H1 (cell line): ENCODE data around the gene DGKI. TPM values are rescaled to one million over a fixed set of nuclear protein-coding genes. Genes with fewer than 3 reads are reported as not detected.

Experiments used
- CTCF ChIA-PET: fragments of 300-600 bp; sonication (Branson Sonifier 250); formaldehyde crosslinking; loops from one replicate; lab custom pipeline; 2021; ENCODE audit not compliant: partially characterized antibody; lab: Charles Lee
- POLR2A ChIA-PET: fragments of 300-600 bp; sonication (Branson Sonifier 250); formaldehyde crosslinking; loops from one replicate; lab custom pipeline; 2021; ENCODE audit warnings: inconsistent platforms; ENCODE audit not compliant: partially characterized antibody; lab: Charles Lee
- DNase-seq, 2 experiments: peaks; one replicate each; pipeline versions ENCODE4 v3.0.0 to v3.0.0-alpha.2; 2010 to 2022; ENCODE audit warnings: low spot score in 2 of 2, low read depth in 1 of 2, mixed read lengths in 1 of 2
- FAIRE-seq: peaks from 2 replicates; lab custom pipeline; 2011; peaks lifted over from hg19 to GRCh38; lab: Jason Lieb, UNC
- H2AFZ ChIP-seq: 2 replicates; pipeline ENCODE4 v1.8.1; 2012; ENCODE audit warnings: low read length, inconsistent platforms
- H2AK5ac ChIP-seq: 2 replicates; pipeline ENCODE4 v1.6.1; 2013; ENCODE audit warnings: low read depth, low read length
- H2BK120ac ChIP-seq: replicated peaks from 2 replicates; pipeline ENCODE3; 2013; ENCODE audit warnings: low read depth, low read length, inconsistent platforms
- H2BK12ac ChIP-seq: 2 replicates; pipeline ENCODE4 v1.6.1; 2013; ENCODE audit warnings: low read depth, low read length
- H2BK15ac ChIP-seq: 2 replicates; pipeline ENCODE4 v1.6.1; 2013; ENCODE audit warnings: low read length
- H2BK20ac ChIP-seq: 2 replicates; pipeline ENCODE4 v1.6.1; 2013; ENCODE audit warnings: low read length
- H2BK5ac ChIP-seq: 2 replicates; pipeline ENCODE4 v1.6.1; 2013; ENCODE audit warnings: low read depth, low read length
- H3K14ac ChIP-seq: 2 replicates; pipeline ENCODE4 v1.6.1; 2013; ENCODE audit warnings: inconsistent platforms; ENCODE audit not compliant: insufficient read length
- H3K18ac ChIP-seq: 2 replicates; pipeline ENCODE4 v1.6.1; 2013; ENCODE audit warnings: low read length; ENCODE audit errors: extremely low read depth
- H3K23ac ChIP-seq: 2 replicates; pipeline ENCODE4 v1.6.1; 2013; ENCODE audit warnings: inconsistent platforms; ENCODE audit not compliant: insufficient read length
- H3K23me2 ChIP-seq: 2 replicates; pipeline ENCODE4 v1.6.1; 2013; ENCODE audit warnings: low read depth, low read length
- H3K27ac ChIP-seq: 2 replicates; pipeline ENCODE4 v1.6.1; 2011; ENCODE audit warnings: low read depth, low read length, inconsistent platforms
- H3K27me3 ChIP-seq, 4 experiments: replicated peaks in 1 of 4; 1 replicate in 1 of 4; 2 replicates in 3 of 4; pipeline versions ENCODE4 v1.6.1 to v1.8.1; 2011 to 2013; ENCODE audit warnings: low read length in 3 of 4, mild to moderate bottlenecking in 3 of 4, inconsistent platforms in 2 of 4, mixed read lengths in 2 of 4, moderate library complexity in 1 of 4; ENCODE audit not compliant: control insufficient read depth in 3 of 4, insufficient read depth in 3 of 4; ENCODE audit errors: extremely low read depth in 1 of 4
- H3K36me3 ChIP-seq, 4 experiments: 2 replicates each; pipeline versions ENCODE4 v1.6.1 to v1.8.1; 2011 to 2013; ENCODE audit warnings: mild to moderate bottlenecking in 4 of 4, low read length in 3 of 4, moderate library complexity in 2 of 4, control low read depth in 1 of 4, inconsistent platforms in 1 of 4; ENCODE audit not compliant: insufficient read depth in 4 of 4, control insufficient read depth in 2 of 4
- H3K4ac ChIP-seq: replicated peaks from 2 replicates; pipeline ENCODE3; 2013; ENCODE audit warnings: low read length, low read depth, mixed read lengths, inconsistent platforms; ENCODE audit not compliant: insufficient read length
- H3K4me1 ChIP-seq, 4 experiments: replicated peaks in 1 of 4; 1 replicate in 1 of 4; 2 replicates in 3 of 4; pipeline versions ENCODE4 v1.6.1 to v1.8.1; 2011 to 2013; ENCODE audit warnings: low read length in 3 of 4, inconsistent platforms in 2 of 4, mixed read lengths in 1 of 4; ENCODE audit not compliant: insufficient read depth in 4 of 4, control insufficient read depth in 3 of 4
- H3K4me2 ChIP-seq, 2 experiments: 2 replicates each; pipeline versions ENCODE4 v1.6.1 to v1.8.1; 2011 to 2013; ENCODE audit warnings: low read depth in 2 of 2, low read length in 2 of 2, control low read depth in 1 of 2, inconsistent platforms in 1 of 2, mild to moderate bottlenecking in 1 of 2; ENCODE audit not compliant: insufficient read depth in 1 of 2
- H3K4me3 ChIP-seq, 4 experiments: fragments of 200-600, 300-600 bp in 1 of 4; sonication (generic), shearing (Covaris generic), sonication (Bioruptor Twin) in 1 of 4; 2 replicates each; pipeline versions ENCODE4 v1.5.1 to v1.8.1; 2011 to 2016; ENCODE audit warnings: low read length in 4 of 4, low read depth in 3 of 4, control low read depth in 2 of 4, inconsistent platforms in 2 of 4, mild to moderate bottlenecking in 2 of 4, mixed read lengths in 1 of 4, moderate library complexity in 1 of 4; ENCODE audit not compliant: insufficient read depth in 2 of 4; ENCODE audit errors: extremely low read depth in 1 of 4
- H3K56ac ChIP-seq: replicated peaks from 2 replicates; pipeline ENCODE3; 2013; ENCODE audit warnings: low read depth, mild to moderate bottlenecking, mixed read lengths, low read length, inconsistent platforms; ENCODE audit not compliant: insufficient read length
- H3K79me1 ChIP-seq: 2 replicates; pipeline ENCODE4 v1.6.1; 2013; ENCODE audit warnings: low read depth, low read length, control low read depth
- H3K79me2 ChIP-seq, 2 experiments: 2 replicates each; pipeline versions ENCODE4 v1.6.1 to v1.8.1; 2012 to 2013; ENCODE audit warnings: low read length in 2 of 2, mild to moderate bottlenecking in 2 of 2, inconsistent platforms in 1 of 2; ENCODE audit not compliant: insufficient read depth in 2 of 2, control insufficient read depth in 1 of 2
- H3K9ac ChIP-seq, 4 experiments: replicated peaks in 1 of 4; 1 replicate in 1 of 4; 2 replicates in 3 of 4; pipeline versions ENCODE4 v1.6.1 to v1.8.1; 2011 to 2013; ENCODE audit warnings: low read depth in 3 of 4, low read length in 3 of 4, control low read depth in 2 of 4, mild to moderate bottlenecking in 2 of 4, moderate library complexity in 2 of 4, inconsistent platforms in 1 of 4; ENCODE audit errors: extremely low read depth in 1 of 4
- H3K9me3 ChIP-seq, 2 experiments: 2 replicates each; pipeline versions ENCODE4 v1.6.1 to v1.8.1; 2012 to 2013; ENCODE audit warnings: mild to moderate bottlenecking in 2 of 2, moderate library complexity in 2 of 2, control low read depth in 1 of 2, inconsistent platforms in 1 of 2, low read depth in 1 of 2, low read length in 1 of 2, mixed read lengths in 1 of 2; ENCODE audit not compliant: insufficient read depth in 2 of 2
- H4K20me1 ChIP-seq, 2 experiments: replicated peaks in 1 of 2; 2 replicates each; pipeline versions ENCODE3 to v1.8.1; 2011 to 2013; ENCODE audit warnings: inconsistent platforms in 2 of 2, low read length in 2 of 2, mild to moderate bottlenecking in 1 of 2; ENCODE audit not compliant: insufficient read depth in 2 of 2, control insufficient read depth in 1 of 2
- H4K5ac ChIP-seq: 2 replicates; pipeline ENCODE4 v1.6.1; 2013; ENCODE audit warnings: low read length, low read depth, mixed read lengths, inconsistent platforms; ENCODE audit not compliant: insufficient read length
- H4K8ac ChIP-seq: 2 replicates; pipeline ENCODE4 v1.8.0; 2013; ENCODE audit warnings: mild to moderate bottlenecking, moderate library complexity, low read length, inconsistent platforms; ENCODE audit not compliant: insufficient read depth; ENCODE audit errors: extremely low read depth
- H4K91ac ChIP-seq: replicated peaks from 2 replicates; pipeline ENCODE3; 2013; ENCODE audit warnings: low read length, mixed read lengths, inconsistent platforms; ENCODE audit not compliant: insufficient read length
- BACH1 ChIP-seq: IDR thresholded peaks from 2 replicates; pipeline ENCODE4 v1.6.1; 2012; ENCODE audit warnings: low read length, improper control_type of control experiment
- BCL11A ChIP-seq, 2 experiments: IDR thresholded peaks; one replicate each; pipeline ENCODE4 v1.6.1; 2011; ENCODE audit warnings: low read depth in 2 of 2, low read length in 2 of 2, mild to moderate bottlenecking in 2 of 2
- E2F6 ChIP-seq: IDR thresholded peaks from 2 replicates; pipeline ENCODE4 v1.6.1; 2012; ENCODE audit warnings: inconsistent platforms
- KDM1A ChIP-seq: fragments of 200-600, 300-600 bp; sonication (generic); IDR thresholded peaks from 2 replicates; pipeline ENCODE4 v1.7.1; 2016; ENCODE audit warnings: mild to moderate bottlenecking, low read length, borderline replicate concordance
- POLR2A ChIP-seq, 2 experiments: IDR thresholded peaks; 1 replicate in 1 of 2; 2 replicates in 1 of 2; pipeline ENCODE4 v1.6.1; 2011; ENCODE audit warnings: low read depth in 2 of 2, low read length in 2 of 2, mild to moderate bottlenecking in 2 of 2; ENCODE audit errors: control extremely low read depth in 1 of 2
- POLR2AphosphoS5 ChIP-seq: IDR thresholded peaks from 2 replicates; pipeline ENCODE4 v1.6.1; 2011; ENCODE audit warnings: low read depth, low read length
- SIN3A ChIP-seq, 2 experiments: IDR thresholded peaks in 1 of 2; conservative IDR thresholded peaks in 1 of 2; 2 replicates each; pipeline ENCODE4 v1.6.1; 2011 to 2012; ENCODE audit warnings: low read length in 2 of 2, improper control_type of control experiment in 1 of 2, low read depth in 1 of 2, mild to moderate bottlenecking in 1 of 2
- SIX5 ChIP-seq: IDR thresholded peaks from 2 replicates; pipeline ENCODE4 v1.6.1; 2011; ENCODE audit warnings: mild to moderate bottlenecking, low read depth, low read length
- TAF1 ChIP-seq: IDR thresholded peaks from 2 replicates; pipeline ENCODE4 v1.6.1; 2011; ENCODE audit warnings: mild to moderate bottlenecking, low read depth, low read length
- TCF12 ChIP-seq: IDR thresholded peaks from 2 replicates; pipeline ENCODE4 v1.6.1; 2011; ENCODE audit warnings: low read depth, mild to moderate bottlenecking, low read length
- polyA plus RNA-seq, 7 experiments: library from polyadenylated mRNA; depleted of rRNA in 3 of 7; stranded (reverse) in 5 of 7; unstranded in 2 of 7; fragments of >200 nt in 5 of 7; fragments of 200-250 nt in 2 of 7; gene quantifications; 1 replicate in 5 of 7; 2 replicates in 1 of 7; 4 replicates in 1 of 7; pipeline versions ENCODE4 v1.2.1 to v1.2.3, GENCODE V29; 2011 to 2013; ENCODE audit warnings: missing spikeins in 2 of 7, mixed read lengths in 2 of 7
- total RNA-seq: library from RNA; stranded (reverse); fragmentation: NEBNext Ultra II Directional; extraction: Animal tissue kit (Norgen Biotek cat#: 25700); gene quantifications from 2 replicates; pipeline ENCODE4 v1.2.1, GENCODE V29; 2021
- TF ChIP-seq, protein P1 (sequence below): IDR thresholded peaks from 2 replicates; pipeline ENCODE4 v1.6.1; 2012; ENCODE audit warnings: low read length, inconsistent platforms
- TF ChIP-seq, protein P2 (sequence below): IDR thresholded peaks from 2 replicates; pipeline ENCODE4 v1.6.1; 2011; ENCODE audit warnings: low read length, improper control_type of control experiment

DGKI gene
- total and polyA plus RNA-seq, 2 of the 8 experiments (the other 6 are each of a cell fraction or from before 2014, with no cell fraction given): 0.20 to 0.71 TPM

- no peaks in the 10 kb centered on the region for H3K79me2 ChIP-seq
- H3K79me1 ChIP-seq: no peaks in the 10 kb centered on the region
- no peak overlapping the region for H3K4me3 ChIP-seq
- no peak overlapping the region for H2BK5ac ChIP-seq
- H3K4me1 ChIP-seq: peaks cover 0 to 4% (median 0%) of the 10 kb centered on the region in 4 experiments; a peak in 1 of 7 replicates
- no peak overlapping the region for H3K4me2 ChIP-seq
- H4K5ac ChIP-seq: no peak overlapping the region
- FAIRE-seq (no peak), DNase-seq (no peak)
- no peak overlapping the region for H2BK120ac ChIP-seq
- no peak overlapping the region for H2AK5ac ChIP-seq
- H2BK12ac ChIP-seq: no peak overlapping the region
- no peak overlapping the region for H3K14ac ChIP-seq
- H4K8ac ChIP-seq: no peak overlapping the region
- H3K9me3 ChIP-seq: peaks cover 0 to 3% of the 10 kb centered on the region in 2 experiments; a peak in 1 of 4 replicates
- no peak overlapping the region for H3K23ac ChIP-seq
- no peak overlapping the region for H2BK20ac ChIP-seq
- H3K9ac ChIP-seq: no peak overlapping the region
- no peaks in the 10 kb centered on the region for H3K23me2 ChIP-seq
- H2AFZ ChIP-seq: no peak overlapping the region
- H3K27me3 ChIP-seq: peaks cover 0 to 3% (median under 1%) of the 10 kb centered on the region in 4 experiments; a peak in 2 of 7 replicates
- H3K4ac ChIP-seq: no peak overlapping the region
- no peak overlapping the region for H2BK15ac ChIP-seq
- H3K27ac ChIP-seq: no peak overlapping the region
- POLR2A ChIA-PET: no interaction called here
- H3K36me3 ChIP-seq: no peaks in the 10 kb centered on the region
- H3K56ac ChIP-seq: no peak overlapping the region
- CTCF ChIA-PET: interaction anchor here (1.6 kb wide), 1 partner anchor 12 kb away, joined by 5 read pairs; no protein-coding TSS in a partner anchor
- no peak overlapping the region for H3K18ac ChIP-seq
- H4K91ac ChIP-seq: no peak overlapping the region
- H4K20me1 ChIP-seq: no peaks in the 10 kb centered on the region
- TF ChIP-seq BCL11A (IDR thresholded peaks at IDR 0.05; ENCODE audit: low read depth in 2 of 2, low read length in 2 of 2) (no peak), POLR2A (IDR thresholded peaks at IDR 0.05; ENCODE audit: control extremely low read depth in 1 of 2, low read depth in 2 of 2, low read length in 2 of 2) (no peak), BACH1 (no peak), SIX5 (no peak), SIN3A (conservative IDR thresholded peaks at IDR 0.05 in 1 of 2, IDR thresholded peaks at IDR 0.05 in 1 of 2; ENCODE audit: low read depth in 1 of 2, low read length in 2 of 2) (no peak), E2F6 (no peak), TCF12 (no peak), TAF1 (no peak), POLR2AphosphoS5 (no peak), KDM1A (no peak)
- TF ChIP-seq, protein P1, sequence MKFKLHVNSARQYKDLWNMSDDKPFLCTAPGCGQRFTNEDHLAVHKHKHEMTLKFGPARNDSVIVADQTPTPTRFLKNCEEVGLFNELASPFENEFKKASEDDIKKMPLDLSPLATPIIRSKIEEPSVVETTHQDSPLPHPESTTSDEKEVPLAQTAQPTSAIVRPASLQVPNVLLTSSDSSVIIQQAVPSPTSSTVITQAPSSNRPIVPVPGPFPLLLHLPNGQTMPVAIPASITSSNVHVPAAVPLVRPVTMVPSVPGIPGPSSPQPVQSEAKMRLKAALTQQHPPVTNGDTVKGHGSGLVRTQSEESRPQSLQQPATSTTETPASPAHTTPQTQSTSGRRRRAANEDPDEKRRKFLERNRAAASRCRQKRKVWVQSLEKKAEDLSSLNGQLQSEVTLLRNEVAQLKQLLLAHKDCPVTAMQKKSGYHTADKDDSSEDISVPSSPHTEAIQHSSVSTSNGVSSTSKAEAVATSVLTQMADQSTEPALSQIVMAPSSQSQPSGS: no peak
- TF ChIP-seq, protein P2, sequence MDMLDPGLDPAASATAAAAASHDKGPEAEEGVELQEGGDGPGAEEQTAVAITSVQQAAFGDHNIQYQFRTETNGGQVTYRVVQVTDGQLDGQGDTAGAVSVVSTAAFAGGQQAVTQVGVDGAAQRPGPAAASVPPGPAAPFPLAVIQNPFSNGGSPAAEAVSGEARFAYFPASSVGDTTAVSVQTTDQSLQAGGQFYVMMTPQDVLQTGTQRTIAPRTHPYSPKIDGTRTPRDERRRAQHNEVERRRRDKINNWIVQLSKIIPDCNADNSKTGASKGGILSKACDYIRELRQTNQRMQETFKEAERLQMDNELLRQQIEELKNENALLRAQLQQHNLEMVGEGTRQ: no peak
Observed at GRCh38 chr7:137682596-137682995, 164.2 kb downstream of the DGKI start.
